HL-60 (cell line): Measurements from ENCODE around the gene ISG20L2.

Source experiments
- DNase-seq, 2 experiments: peaks; one replicate each; pipeline ENCODE4 v3.0.0-alpha.2; 2010 to 2020; ENCODE audit warnings: low read depth in 1 of 2, low spot score in 1 of 2
- H3K27ac ChIP-seq: fragments of 250-450 bp; sonication (Bioruptor Pico); replicated peaks from 2 replicates; pipeline ENCODE4 v1.5.1; 2020; ENCODE audit warnings: mild to moderate bottlenecking, moderate library complexity
- H3K27me3 ChIP-seq: fragments of 250-450 bp; sonication (Bioruptor Pico); 2 replicates; pipeline ENCODE4 v1.5.1; 2021; ENCODE audit warnings: mild to moderate bottlenecking, moderate library complexity; ENCODE audit not compliant: insufficient read depth, poor library complexity, severe bottlenecking
- H3K4me3 ChIP-seq: replicated peaks from 2 replicates; pipeline ENCODE4 v1.5.1; 2011; ENCODE audit warnings: mild to moderate bottlenecking, control low read depth, low read length; ENCODE audit not compliant: insufficient read depth
- GABPA ChIP-seq: IDR thresholded peaks from 2 replicates; pipeline ENCODE4 v1.6.1; 2012; ENCODE audit warnings: low read depth
- POLR2AphosphoS5 ChIP-seq: IDR thresholded peaks from 2 replicates; pipeline ENCODE4 v1.6.1; 2012; ENCODE audit warnings: low read depth
- SPI1 ChIP-seq: IDR thresholded peaks from 2 replicates; pipeline ENCODE4 v1.6.1; 2012; ENCODE audit warnings: low read depth, mild to moderate bottlenecking, borderline replicate concordance
- long read RNA-seq: library from polyadenylated mRNA; unstranded; transcript quantifications from one replicate; pipeline ENCODE4 v2.0.0, GENCODE V29; 2020
- TF ChIP-seq, protein P1 (sequence below): IDR thresholded peaks from 2 replicates; pipeline ENCODE4 v1.6.1; 2012; ENCODE audit warnings: low read depth; ENCODE audit not compliant: insufficient replicate concordance
- TF ChIP-seq, protein P2 (sequence below): IDR thresholded peaks from one replicate; pipeline ENCODE4 v1.5.1; 2011; ENCODE audit warnings: low read length, control low read depth, inconsistent platforms; ENCODE audit not compliant: insufficient read depth

The ISG20L2 gene, protein sequence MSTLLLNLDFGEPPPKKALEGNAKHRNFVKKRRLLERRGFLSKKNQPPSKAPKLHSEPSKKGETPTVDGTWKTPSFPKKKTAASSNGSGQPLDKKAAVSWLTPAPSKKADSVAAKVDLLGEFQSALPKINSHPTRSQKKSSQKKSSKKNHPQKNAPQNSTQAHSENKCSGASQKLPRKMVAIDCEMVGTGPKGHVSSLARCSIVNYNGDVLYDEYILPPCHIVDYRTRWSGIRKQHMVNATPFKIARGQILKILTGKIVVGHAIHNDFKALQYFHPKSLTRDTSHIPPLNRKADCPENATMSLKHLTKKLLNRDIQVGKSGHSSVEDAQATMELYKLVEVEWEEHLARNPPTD
- long read RNA-seq, transcript ISG20L2-202 (4 exons, 2,310 nt), result minor isoform, 30 of 157 reads
- long read RNA-seq, transcript ISG20L2-201 (3 exons, 3,303 nt), result major isoform, 94 of 157 reads
- long read RNA-seq, partial matches to known transcripts, result 7 of 157 reads
- long read RNA-seq, other reads (novel, unspliced or antisense), result 25 of 157 reads

DNA sequence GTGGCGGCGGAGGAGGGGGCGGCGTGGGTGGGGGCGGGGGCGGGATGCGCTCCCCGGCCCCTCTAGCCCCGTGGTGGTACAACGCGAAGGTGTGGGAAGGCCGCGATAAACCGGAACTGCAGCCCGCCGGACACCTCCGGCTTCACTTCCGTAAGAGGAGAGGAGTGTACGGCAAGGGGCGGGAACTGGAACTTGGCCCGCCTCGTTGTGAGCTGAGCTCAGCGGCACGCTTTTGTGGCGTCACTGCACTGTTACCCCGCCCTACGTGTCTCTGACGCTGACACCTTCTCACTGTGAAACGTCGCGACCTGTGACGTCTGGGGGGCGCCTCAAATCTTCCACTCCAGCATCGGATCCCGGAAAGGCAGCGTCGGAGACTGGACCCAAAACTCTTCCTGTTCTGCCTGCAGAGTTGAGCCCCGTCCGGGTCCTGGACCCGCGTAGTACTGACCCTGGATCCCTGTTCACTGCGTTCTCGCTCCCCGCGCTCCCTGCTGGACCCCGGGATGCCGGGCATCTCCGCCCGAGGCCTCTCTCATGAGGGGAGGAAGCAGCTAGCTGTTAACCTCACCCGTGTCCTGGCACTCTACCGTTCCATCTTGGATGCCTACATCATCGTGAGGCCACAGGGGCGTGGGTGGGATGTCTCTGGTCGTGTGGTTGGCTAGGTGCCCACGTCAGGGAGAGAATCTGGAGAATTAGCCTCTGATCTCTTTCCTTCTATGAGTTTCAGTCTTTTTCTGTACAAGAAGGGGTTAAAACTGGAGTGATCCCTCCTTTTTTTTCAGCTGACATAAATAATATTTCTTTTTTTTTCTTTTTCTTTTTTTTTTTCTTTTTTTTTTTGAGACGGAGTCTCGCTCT lies at the start of gene ISG20L2:
TSS of gene ISG20L2 (minus strand) at position 168 of the 864 bp plus-strand sequence. CDS start 1,114 bp downstream, outside the sequence.
- TF ChIP-seq SPI1 (peak; percentile 84), GABPA (peak; percentile 83), POLR2AphosphoS5 (peak; percentile 59)
- TF ChIP-seq, protein P1, sequence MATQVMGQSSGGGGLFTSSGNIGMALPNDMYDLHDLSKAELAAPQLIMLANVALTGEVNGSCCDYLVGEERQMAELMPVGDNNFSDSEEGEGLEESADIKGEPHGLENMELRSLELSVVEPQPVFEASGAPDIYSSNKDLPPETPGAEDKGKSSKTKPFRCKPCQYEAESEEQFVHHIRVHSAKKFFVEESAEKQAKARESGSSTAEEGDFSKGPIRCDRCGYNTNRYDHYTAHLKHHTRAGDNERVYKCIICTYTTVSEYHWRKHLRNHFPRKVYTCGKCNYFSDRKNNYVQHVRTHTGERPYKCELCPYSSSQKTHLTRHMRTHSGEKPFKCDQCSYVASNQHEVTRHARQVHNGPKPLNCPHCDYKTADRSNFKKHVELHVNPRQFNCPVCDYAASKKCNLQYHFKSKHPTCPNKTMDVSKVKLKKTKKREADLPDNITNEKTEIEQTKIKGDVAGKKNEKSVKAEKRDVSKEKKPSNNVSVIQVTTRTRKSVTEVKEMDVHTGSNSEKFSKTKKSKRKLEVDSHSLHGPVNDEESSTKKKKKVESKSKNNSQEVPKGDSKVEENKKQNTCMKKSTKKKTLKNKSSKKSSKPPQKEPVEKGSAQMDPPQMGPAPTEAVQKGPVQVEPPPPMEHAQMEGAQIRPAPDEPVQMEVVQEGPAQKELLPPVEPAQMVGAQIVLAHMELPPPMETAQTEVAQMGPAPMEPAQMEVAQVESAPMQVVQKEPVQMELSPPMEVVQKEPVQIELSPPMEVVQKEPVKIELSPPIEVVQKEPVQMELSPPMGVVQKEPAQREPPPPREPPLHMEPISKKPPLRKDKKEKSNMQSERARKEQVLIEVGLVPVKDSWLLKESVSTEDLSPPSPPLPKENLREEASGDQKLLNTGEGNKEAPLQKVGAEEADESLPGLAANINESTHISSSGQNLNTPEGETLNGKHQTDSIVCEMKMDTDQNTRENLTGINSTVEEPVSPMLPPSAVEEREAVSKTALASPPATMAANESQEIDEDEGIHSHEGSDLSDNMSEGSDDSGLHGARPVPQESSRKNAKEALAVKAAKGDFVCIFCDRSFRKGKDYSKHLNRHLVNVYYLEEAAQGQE, result no peak
- TF ChIP-seq, protein P2, sequence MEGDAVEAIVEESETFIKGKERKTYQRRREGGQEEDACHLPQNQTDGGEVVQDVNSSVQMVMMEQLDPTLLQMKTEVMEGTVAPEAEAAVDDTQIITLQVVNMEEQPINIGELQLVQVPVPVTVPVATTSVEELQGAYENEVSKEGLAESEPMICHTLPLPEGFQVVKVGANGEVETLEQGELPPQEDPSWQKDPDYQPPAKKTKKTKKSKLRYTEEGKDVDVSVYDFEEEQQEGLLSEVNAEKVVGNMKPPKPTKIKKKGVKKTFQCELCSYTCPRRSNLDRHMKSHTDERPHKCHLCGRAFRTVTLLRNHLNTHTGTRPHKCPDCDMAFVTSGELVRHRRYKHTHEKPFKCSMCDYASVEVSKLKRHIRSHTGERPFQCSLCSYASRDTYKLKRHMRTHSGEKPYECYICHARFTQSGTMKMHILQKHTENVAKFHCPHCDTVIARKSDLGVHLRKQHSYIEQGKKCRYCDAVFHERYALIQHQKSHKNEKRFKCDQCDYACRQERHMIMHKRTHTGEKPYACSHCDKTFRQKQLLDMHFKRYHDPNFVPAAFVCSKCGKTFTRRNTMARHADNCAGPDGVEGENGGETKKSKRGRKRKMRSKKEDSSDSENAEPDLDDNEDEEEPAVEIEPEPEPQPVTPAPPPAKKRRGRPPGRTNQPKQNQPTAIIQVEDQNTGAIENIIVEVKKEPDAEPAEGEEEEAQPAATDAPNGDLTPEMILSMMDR, result no peak
- H3K4me3 ChIP-seq, result peak within 1 kb of the TSS; percentile 98
- DNase-seq, result peak; percentile 98 to 100
- peak within 1 kb of the TSS; percentile 73 for H3K27ac ChIP-seq
- no peaks in the 10 kb centered on the region for H3K27me3 ChIP-seq

DNA sequence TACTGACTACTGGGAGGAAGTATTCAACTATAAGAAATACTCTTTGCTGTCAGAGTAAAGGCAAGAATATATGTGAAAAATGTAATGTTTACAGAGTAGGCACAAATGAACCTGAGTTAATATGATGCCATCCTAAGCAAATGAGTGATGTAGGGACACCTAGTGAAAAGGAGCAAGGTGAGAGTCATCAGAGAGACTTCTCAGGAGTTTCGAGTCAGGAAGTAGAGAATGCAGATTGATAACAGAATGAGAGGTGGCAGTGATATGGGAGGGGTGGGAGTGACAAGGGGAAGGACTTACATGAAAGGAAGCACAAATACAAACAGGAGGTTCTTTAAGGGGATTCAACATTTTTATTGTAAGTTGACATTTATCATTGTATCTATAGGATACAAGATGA lies 49.0 kb upstream of the ISG20L2 start:
- H3K27me3 ChIP-seq, result no peaks in the 10 kb centered on the region
- no peak overlapping the region for H3K27ac ChIP-seq
- TF ChIP-seq, protein P1, result no peak
- TF ChIP-seq, protein P2, result no peak
- TF ChIP-seq GABPA, result no peak
- no peak overlapping the region for H3K4me3 ChIP-seq
- DNase-seq, result no peak

DNA sequence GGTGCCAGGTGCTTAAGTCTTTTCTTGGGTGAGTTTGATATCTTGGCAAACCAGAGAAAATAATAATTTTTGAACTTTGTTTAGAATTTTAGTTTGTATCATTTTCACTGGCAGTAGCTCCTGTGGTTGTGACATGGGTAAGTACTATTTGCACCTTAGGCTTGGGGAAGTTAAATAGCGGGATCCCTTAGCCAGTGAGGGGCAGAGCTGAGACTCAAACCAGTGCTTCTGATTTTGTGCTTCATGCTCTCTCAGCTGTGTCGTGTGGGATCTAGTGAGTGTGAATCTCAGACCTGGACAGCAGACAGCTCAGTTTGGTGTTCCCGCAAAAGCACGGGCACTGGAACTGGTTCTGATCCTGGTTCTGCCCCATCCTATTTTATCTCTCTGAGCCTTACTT lies 48.4 kb upstream of the ISG20L2 start:
- TF ChIP-seq SPI1, result no peak
- no peak for TF ChIP-seq GABPA
- TF ChIP-seq, protein P1, result no peak
- TF ChIP-seq, protein P2, result no peak
- TF ChIP-seq POLR2AphosphoS5, result no peak
- DNase-seq, result no peak

More for the DNA sequence above, 48.4 kb upstream of the ISG20L2 start:
- H3K27me3 ChIP-seq, result no peaks in the 10 kb centered on the region
- no peak overlapping the region for H3K4me3 ChIP-seq
- H3K27ac ChIP-seq, result no peak overlapping the region
